Neural cell (in vitro differentiated cells): Measurements from ENCODE around the gene IFIT3. TPM values are rescaled to one million over a fixed set of nuclear protein-coding genes. Genes with fewer than 3 reads are reported as not detected.

Source experiments
- H2AFZ ChIP-seq: fragments of 200-600, 300-800 bp; sonication (generic), shearing (Covaris generic); 2 replicates; pipeline ENCODE4 v1.6.0; 2014; ENCODE audit warnings: low read depth, mild to moderate bottlenecking, antibody characterized with exemption, low read length, moderate library complexity
- H3F3A ChIP-seq: fragments of 200-600 bp; shearing (Covaris generic); 2 replicates; pipeline ENCODE4 v1.6.1; 2016; ENCODE audit warnings: mild to moderate bottlenecking, moderate library complexity, mixed read lengths, antibody characterized with exemption, low read length; ENCODE audit not compliant: insufficient read depth, poor library complexity, severe bottlenecking
- H3K27ac ChIP-seq: fragments of 200-600, 300-800 bp; sonication (generic), shearing (Covaris generic); 2 replicates; pipeline ENCODE4 v1.5.1; 2014; ENCODE audit warnings: mild to moderate bottlenecking, low read length, moderate library complexity
- H3K27me3 ChIP-seq: fragments of 300-800, 200-600 bp; sonication (generic), shearing (Covaris generic); 2 replicates; pipeline ENCODE4 v1.6.0; 2014; ENCODE audit warnings: mild to moderate bottlenecking, low read depth, low read length, moderate library complexity; ENCODE audit not compliant: insufficient read depth
- H3K36me3 ChIP-seq: fragments of 300-800, 200-600 bp; sonication (generic), shearing (Covaris generic); 2 replicates; pipeline ENCODE4 v1.5.1; 2014; ENCODE audit warnings: mild to moderate bottlenecking, antibody characterized with exemption, low read length, moderate library complexity; ENCODE audit not compliant: insufficient read depth
- H3K4me2 ChIP-seq: fragments of 300-800, 200-600 bp; sonication (generic), shearing (Covaris generic); 2 replicates; pipeline ENCODE4 v1.6.0; 2014; ENCODE audit warnings: mild to moderate bottlenecking, low read length
- H3K4me3 ChIP-seq: fragments of 300-800, 200-600 bp; sonication (generic), shearing (Covaris generic); 2 replicates; pipeline ENCODE4 v1.5.1; 2014; ENCODE audit warnings: mild to moderate bottlenecking, low read length, moderate library complexity
- H3K79me2 ChIP-seq: fragments of 200-600 bp; shearing (Covaris generic); replicated peaks from 2 replicates; pipeline ENCODE4 v1.6.0; 2014; ENCODE audit warnings: mild to moderate bottlenecking, low read length, moderate library complexity; ENCODE audit not compliant: insufficient read depth
- H3K9ac ChIP-seq: fragments of 300-800, 200-600 bp; sonication (generic), shearing (Covaris generic); 2 replicates; pipeline ENCODE4 v1.6.1; 2016; ENCODE audit warnings: mild to moderate bottlenecking, low read length, mixed read lengths
- H3K9me2 ChIP-seq: fragments of 200-600 bp; shearing (Covaris generic); 2 replicates; pipeline ENCODE4 v1.6.1; 2016; ENCODE audit warnings: mild to moderate bottlenecking, low read length, mixed read lengths; ENCODE audit not compliant: insufficient read depth
- H3K9me3 ChIP-seq: fragments of 200-600, 300-800 bp; sonication (generic), shearing (Covaris generic); 2 replicates; pipeline ENCODE4 v1.6.1; 2016; ENCODE audit warnings: mild to moderate bottlenecking, mixed run types, low read length, moderate library complexity, mixed read lengths
- H4K20me1 ChIP-seq: fragments of 200-600 bp; shearing (Covaris generic); 2 replicates; pipeline ENCODE4 v1.6.1; 2016; ENCODE audit warnings: mild to moderate bottlenecking, mixed run types; ENCODE audit not compliant: insufficient read depth
- EP300 ChIP-seq: fragments of 450-650 bp; conservative IDR thresholded peaks from 2 replicates; pipeline ENCODE4 v1.6.1; 2014; ENCODE audit warnings: antibody characterized with exemption, mild to moderate bottlenecking, moderate library complexity; ENCODE audit not compliant: poor library complexity, severe bottlenecking
- EZH2 ChIP-seq: fragments of 200-600, 300-800 bp; shearing (Covaris generic), sonication (generic); IDR thresholded peaks from 2 replicates; pipeline ENCODE4 v1.6.1; 2014; ENCODE audit warnings: antibody characterized with exemption, low read length, borderline replicate concordance, mild to moderate bottlenecking; ENCODE audit not compliant: insufficient read depth, poor library complexity, severe bottlenecking
- MXI1 ChIP-seq: fragments of 450-650 bp; conservative IDR thresholded peaks from 2 replicates; pipeline ENCODE4 v1.6.1; 2014; ENCODE audit warnings: antibody characterized with exemption, mild to moderate bottlenecking; ENCODE audit not compliant: poor library complexity, severe bottlenecking
- POLR2AphosphoS5 ChIP-seq: IDR thresholded peaks from 2 replicates; pipeline ENCODE4 v1.6.1; 2012
- RAD21 ChIP-seq: fragments of 450-650 bp; conservative IDR thresholded peaks from 2 replicates; pipeline ENCODE4 v1.6.1; 2014; ENCODE audit warnings: antibody characterized with exemption, mild to moderate bottlenecking, moderate library complexity
- SMC3 ChIP-seq: fragments of 450-650 bp; conservative IDR thresholded peaks from 2 replicates; pipeline ENCODE4 v1.6.1; 2014; ENCODE audit warnings: antibody characterized with exemption, mild to moderate bottlenecking, moderate library complexity; ENCODE audit not compliant: poor library complexity
- TAF1 ChIP-seq: IDR thresholded peaks from 2 replicates; pipeline ENCODE4 v1.6.1; 2012; ENCODE audit warnings: low read depth
- polyA plus RNA-seq: library from polyadenylated mRNA; depleted of rRNA; stranded (reverse); fragments of >200 nt; gene quantifications from 2 replicates; pipeline ENCODE4 v1.2.3, GENCODE V29; 2014
- TF ChIP-seq, protein P1 (sequence below): IDR thresholded peaks from 2 replicates; pipeline ENCODE4 v1.6.1; 2012; ENCODE audit warnings: borderline replicate concordance
- TF ChIP-seq, protein P2 (sequence below): fragments of 450-650 bp; IDR thresholded peaks from 2 replicates; pipeline ENCODE4 v1.5.1; 2014; ENCODE audit warnings: antibody characterized with exemption, mild to moderate bottlenecking, moderate library complexity; ENCODE audit not compliant: poor library complexity, severe bottlenecking

IFIT3 gene
- polyA plus RNA-seq, 1 donor from 2014 or later, result 0.24 TPM

GRCh38 chr10:89351780-89352597 lies 24.2 kb downstream of the IFIT3 start:
- Histone ChIP-seq H3K36me3 (no peaks in the 10 kb centered on the region), H3K9ac (no peak overlapping the region), H3K9me2 (no peaks in the 10 kb centered on the region), H3K4me3 (no peak overlapping the region), H3K9me3 (no peaks in the 10 kb centered on the region), H3K27ac (no peak overlapping the region), H3K27me3 (no peaks in the 10 kb centered on the region), H4K20me1 (no peaks in the 10 kb centered on the region), H3K79me2 (no peaks in the 10 kb centered on the region), H3F3A (no peaks in the 10 kb centered on the region), H3K4me2 (no peak overlapping the region), H2AFZ (no peak overlapping the region)
- no peak for TF ChIP-seq SMC3
- TF ChIP-seq, protein P1, sequence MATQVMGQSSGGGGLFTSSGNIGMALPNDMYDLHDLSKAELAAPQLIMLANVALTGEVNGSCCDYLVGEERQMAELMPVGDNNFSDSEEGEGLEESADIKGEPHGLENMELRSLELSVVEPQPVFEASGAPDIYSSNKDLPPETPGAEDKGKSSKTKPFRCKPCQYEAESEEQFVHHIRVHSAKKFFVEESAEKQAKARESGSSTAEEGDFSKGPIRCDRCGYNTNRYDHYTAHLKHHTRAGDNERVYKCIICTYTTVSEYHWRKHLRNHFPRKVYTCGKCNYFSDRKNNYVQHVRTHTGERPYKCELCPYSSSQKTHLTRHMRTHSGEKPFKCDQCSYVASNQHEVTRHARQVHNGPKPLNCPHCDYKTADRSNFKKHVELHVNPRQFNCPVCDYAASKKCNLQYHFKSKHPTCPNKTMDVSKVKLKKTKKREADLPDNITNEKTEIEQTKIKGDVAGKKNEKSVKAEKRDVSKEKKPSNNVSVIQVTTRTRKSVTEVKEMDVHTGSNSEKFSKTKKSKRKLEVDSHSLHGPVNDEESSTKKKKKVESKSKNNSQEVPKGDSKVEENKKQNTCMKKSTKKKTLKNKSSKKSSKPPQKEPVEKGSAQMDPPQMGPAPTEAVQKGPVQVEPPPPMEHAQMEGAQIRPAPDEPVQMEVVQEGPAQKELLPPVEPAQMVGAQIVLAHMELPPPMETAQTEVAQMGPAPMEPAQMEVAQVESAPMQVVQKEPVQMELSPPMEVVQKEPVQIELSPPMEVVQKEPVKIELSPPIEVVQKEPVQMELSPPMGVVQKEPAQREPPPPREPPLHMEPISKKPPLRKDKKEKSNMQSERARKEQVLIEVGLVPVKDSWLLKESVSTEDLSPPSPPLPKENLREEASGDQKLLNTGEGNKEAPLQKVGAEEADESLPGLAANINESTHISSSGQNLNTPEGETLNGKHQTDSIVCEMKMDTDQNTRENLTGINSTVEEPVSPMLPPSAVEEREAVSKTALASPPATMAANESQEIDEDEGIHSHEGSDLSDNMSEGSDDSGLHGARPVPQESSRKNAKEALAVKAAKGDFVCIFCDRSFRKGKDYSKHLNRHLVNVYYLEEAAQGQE, result no peak
- TF ChIP-seq POLR2AphosphoS5, result no peak
- no peak for TF ChIP-seq RAD21
- TF ChIP-seq TAF1, result no peak
- TF ChIP-seq EP300, result no peak
- TF ChIP-seq, protein P2, sequence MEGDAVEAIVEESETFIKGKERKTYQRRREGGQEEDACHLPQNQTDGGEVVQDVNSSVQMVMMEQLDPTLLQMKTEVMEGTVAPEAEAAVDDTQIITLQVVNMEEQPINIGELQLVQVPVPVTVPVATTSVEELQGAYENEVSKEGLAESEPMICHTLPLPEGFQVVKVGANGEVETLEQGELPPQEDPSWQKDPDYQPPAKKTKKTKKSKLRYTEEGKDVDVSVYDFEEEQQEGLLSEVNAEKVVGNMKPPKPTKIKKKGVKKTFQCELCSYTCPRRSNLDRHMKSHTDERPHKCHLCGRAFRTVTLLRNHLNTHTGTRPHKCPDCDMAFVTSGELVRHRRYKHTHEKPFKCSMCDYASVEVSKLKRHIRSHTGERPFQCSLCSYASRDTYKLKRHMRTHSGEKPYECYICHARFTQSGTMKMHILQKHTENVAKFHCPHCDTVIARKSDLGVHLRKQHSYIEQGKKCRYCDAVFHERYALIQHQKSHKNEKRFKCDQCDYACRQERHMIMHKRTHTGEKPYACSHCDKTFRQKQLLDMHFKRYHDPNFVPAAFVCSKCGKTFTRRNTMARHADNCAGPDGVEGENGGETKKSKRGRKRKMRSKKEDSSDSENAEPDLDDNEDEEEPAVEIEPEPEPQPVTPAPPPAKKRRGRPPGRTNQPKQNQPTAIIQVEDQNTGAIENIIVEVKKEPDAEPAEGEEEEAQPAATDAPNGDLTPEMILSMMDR, result no peak
- no peak for TF ChIP-seq EZH2
- TF ChIP-seq MXI1, result no peak

DNA sequence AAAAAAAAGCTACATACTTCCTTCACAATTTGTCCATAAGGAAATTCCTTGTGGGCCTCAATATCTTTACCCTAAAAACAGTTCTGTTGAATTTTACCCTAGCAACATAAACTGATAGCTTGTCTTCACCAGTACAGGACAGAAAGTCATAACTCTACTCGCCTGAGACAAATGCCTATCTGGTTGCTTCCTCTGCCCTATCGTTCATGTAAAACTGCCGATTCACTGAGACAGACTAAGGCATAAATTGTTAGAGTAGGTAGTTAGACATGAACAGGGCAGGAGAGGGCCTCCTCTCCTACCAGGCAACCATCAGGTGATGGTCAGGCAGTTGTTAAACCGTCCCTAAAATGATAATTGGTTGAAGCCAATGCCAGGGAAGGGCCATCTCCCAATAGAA lies 25.0 kb downstream of the IFIT3 start:
- Histone ChIP-seq H3K27me3 (no peaks in the 10 kb centered on the region), H3K9me2 (no peaks in the 10 kb centered on the region), H3K9ac (no peak overlapping the region), H3K79me2 (no peaks in the 10 kb centered on the region), H3F3A (no peaks in the 10 kb centered on the region), H3K4me2 (no peak overlapping the region), H2AFZ (no peak overlapping the region), H3K36me3 (no peaks in the 10 kb centered on the region), H4K20me1 (no peaks in the 10 kb centered on the region), H3K27ac (no peak overlapping the region), H3K4me3 (no peak overlapping the region), H3K9me3 (no peaks in the 10 kb centered on the region)
- TF ChIP-seq, protein P2, result no peak
- no peak for TF ChIP-seq EZH2
- no peak for TF ChIP-seq EP300
- no peak for TF ChIP-seq TAF1
- TF ChIP-seq RAD21, result no peak
- TF ChIP-seq POLR2AphosphoS5, result no peak
- TF ChIP-seq SMC3, result no peak
- TF ChIP-seq, protein P1, result no peak
- TF ChIP-seq MXI1, result no peak
